AG04449 (cell line): ENCODE results near the gene TMEM221.

Source experiments
- CTCF ChIA-PET: fragments of 350-600 bp; formaldehyde crosslinking; extraction: SDS; loops from one replicate; lab custom pipeline; 2021; ENCODE audit warnings: antibody characterized with exemption; lab: Yijun Ruan, JAX
- POLR2A ChIA-PET: fragments of 400-600, 350-600 bp; formaldehyde crosslinking; extraction: SDS; loops from one replicate; lab custom pipeline; 2020; ENCODE audit warnings: antibody characterized with exemption, inconsistent platforms; lab: Yijun Ruan, JAX
- DNase-seq: peaks from one replicate; pipeline ENCODE4 v3.0.0-alpha.2; 2010; ENCODE audit warnings: low read depth, low spot score
- H3K4me3 ChIP-seq: 2 replicates; pipeline ENCODE4 v1.5.1; 2011; ENCODE audit warnings: low read depth, mild to moderate bottlenecking, control low read depth, low read length
- CTCF ChIP-seq: IDR thresholded peaks from one replicate; pipeline ENCODE4 v1.5.1; 2011; ENCODE audit warnings: mild to moderate bottlenecking, moderate library complexity, low read length, control low read depth, inconsistent platforms; ENCODE audit not compliant: insufficient read depth; ENCODE audit errors: missing control alignments

TMEM221 gene

GRCh38 chr19:17490411-17490810, 41.9 kb upstream of the TMEM221 start:
- ChIA-PET POLR2A (no interaction called here), CTCF (interaction anchor here (1.4 kb wide), 1 partner anchor 20 kb away, joined by 3 read pairs; the partner anchor contains the start of gene SLC27A1)
- H3K4me3 ChIP-seq, result no peak overlapping the region
- TF ChIP-seq CTCF, result no peak
- no peak for DNase-seq

- ChIA-PET POLR2A (no interaction called here), CTCF (interaction anchor here (0.9 to 1.4 kb wide), 2 partner anchors 19 to 84 kb away, joined by 3 read pairs; partner anchors contain the start of gene SLC27A1)
- no peak overlapping the region for H3K4me3 ChIP-seq
- no peak for TF ChIP-seq CTCF
- no peak for DNase-seq
Observed at GRCh38 chr19:17489392-17490030, 41.0 kb upstream of the TMEM221 start.

- POLR2A ChIA-PET, result interaction anchor here (0.6 kb wide), 1 partner anchor 10 kb away, joined by 3 read pairs; no protein-coding TSS in a partner anchor
- TF ChIP-seq CTCF, result no peak
- no peak for DNase-seq
- no peak overlapping the region for H3K4me3 ChIP-seq
- CTCF ChIA-PET, result interaction anchor here (1.4 kb wide), 1 partner anchor 18 kb away, joined by 3 read pairs; the partner anchor contains the start of gene SLC27A1
Observed at GRCh38 chr19:17488593-17489391, 40.3 kb upstream of the TMEM221 start.

GRCh38 chr19:17487284-17488121, 39.0 kb upstream of the TMEM221 start:
- DNase-seq, result no peak
- TF ChIP-seq CTCF, result no peak
- no peak overlapping the region for H3K4me3 ChIP-seq
- POLR2A ChIA-PET, result interaction anchor here (0.6 kb wide), 1 partner anchor 11 kb away, joined by 3 read pairs; no protein-coding TSS in a partner anchor
- CTCF ChIA-PET, result interaction anchor here (3.7 kb wide), 1 partner anchor 9 kb away, joined by 13 read pairs; no protein-coding TSS in a partner anchor

GRCh38 chr19:17486545-17487240, 38.2 kb upstream of the TMEM221 start:
- DNase-seq, result no peak
- no peak for TF ChIP-seq CTCF
- CTCF ChIA-PET, result interaction anchor here (3.7 kb wide), 1 partner anchor 10 kb away, joined by 13 read pairs; no protein-coding TSS in a partner anchor
- H3K4me3 ChIP-seq, result no peak overlapping the region
- POLR2A ChIA-PET, result no interaction called here
